GM18526 (cell line): ENCODE data around the gene MYO5C.

Experiments used
- POLR2A ChIP-seq: IDR thresholded peaks from 3 replicates; pipeline ENCODE4 v1.6.1; 2011; ENCODE audit not compliant: insufficient read length; ENCODE audit errors: extremely low read depth

MYO5C gene

GRCh38 chr15:52243697-52244555 lies 51.7 kb downstream of the MYO5C start:
- TF ChIP-seq POLR2A = no peak

DNA sequence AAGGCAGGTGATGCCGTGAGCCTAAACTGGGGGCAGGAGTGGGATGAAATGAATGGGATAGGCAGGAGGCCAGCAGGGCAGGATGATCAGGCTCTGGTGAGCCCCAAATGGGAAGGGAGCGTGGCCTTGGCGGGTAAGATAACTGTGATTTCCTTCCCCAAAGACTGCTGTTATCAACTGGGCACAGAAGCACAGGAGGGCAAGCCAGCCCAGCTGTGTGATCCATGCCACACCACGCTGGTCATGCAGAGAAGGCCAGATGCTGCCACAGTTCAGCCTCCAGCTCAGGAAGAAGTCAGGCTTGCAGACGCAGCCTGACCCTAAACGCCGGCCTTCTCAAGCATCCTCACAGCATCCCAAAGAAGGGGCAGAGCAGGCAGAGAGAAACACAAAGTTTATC lies 52.3 kb downstream of the MYO5C start:
- TF ChIP-seq POLR2A = no peak

DNA sequence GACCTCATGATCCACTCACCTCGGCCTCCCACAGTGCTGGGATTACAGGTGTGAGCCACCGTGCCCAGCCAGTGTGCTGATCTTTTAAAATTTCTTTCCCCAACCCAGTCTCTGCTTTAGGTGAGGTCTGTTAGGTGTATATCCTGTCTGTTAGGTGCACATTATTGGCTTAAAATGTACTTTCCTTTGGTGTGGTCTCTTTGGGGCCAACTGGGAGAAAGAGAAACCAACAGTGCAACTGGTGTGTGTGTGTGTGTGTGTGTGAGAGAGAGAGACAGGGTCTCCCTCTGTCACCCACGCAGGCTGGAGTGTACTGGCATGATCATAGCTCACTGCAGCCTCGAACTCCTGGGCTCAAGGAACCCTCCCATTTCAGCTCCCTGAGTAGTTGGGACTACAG lies 54.1 kb downstream of the MYO5C start:
- TF ChIP-seq POLR2A = no peak

DNA sequence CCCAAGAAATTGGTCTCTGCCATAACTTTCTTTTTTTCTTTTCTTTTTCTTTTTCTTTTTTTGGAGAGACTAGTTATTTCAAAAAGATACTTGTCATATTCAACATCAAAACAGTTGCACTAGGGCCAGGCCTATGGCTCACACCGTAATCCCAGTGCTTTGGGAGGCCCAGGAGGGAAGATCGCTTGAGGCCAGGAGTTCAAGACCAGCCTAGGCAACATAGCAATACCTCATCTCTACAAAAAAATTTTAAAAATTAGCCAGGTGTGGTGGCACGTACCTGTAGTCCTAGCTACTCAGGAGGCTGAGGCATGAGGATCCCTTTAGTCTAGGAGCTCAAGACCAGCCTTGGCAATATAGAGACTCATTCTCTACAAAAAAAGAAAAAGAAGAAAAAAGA lies 55.4 kb downstream of the MYO5C start:
- no peak for TF ChIP-seq POLR2A

DNA sequence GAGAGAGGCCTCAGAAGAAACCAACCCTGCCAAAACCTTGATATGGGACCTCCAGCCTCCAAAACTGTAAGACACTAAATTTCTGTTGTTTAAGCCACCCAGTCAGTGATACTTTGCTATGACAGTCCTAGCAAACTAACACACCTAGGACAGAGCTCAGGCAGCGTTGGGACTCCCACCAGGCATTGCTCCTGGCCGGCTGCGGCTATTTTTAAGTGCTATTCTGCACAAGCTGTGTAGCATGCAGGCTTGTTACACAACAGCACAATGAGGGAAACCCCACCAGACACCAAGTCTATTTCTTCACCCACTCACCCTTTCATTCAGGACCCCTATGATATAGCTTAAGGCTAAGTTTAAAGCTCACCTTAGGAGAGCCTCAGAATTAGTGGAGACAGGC lies 57.5 kb downstream of the MYO5C start:
- no peak for TF ChIP-seq POLR2A

DNA sequence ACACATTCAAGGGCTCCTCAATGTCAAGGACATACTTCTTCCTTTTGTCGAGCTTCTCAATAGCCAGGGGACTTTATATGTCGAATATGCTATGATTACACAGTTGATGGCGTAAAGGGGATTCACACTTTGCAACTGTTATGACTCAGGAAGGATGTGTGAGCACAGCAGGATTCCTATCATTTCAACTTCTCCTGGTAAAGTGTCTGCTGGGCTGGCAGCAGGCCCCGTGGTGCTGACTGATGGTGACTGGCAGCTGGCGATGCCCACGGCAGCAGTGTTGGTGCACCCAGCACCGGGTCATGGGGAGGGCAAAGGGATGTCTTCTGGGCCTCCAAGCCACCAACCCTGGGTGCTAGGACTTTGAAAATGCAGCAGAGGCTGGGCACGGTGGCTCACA lies 59.6 kb downstream of the MYO5C start:
- no peak for TF ChIP-seq POLR2A

- peak; percentile 36 for TF ChIP-seq POLR2A
Observed at GRCh38 chr15:52234596-52235541, 60.7 kb downstream of the MYO5C start.

GRCh38 chr15:52233405-52233804 lies 62.2 kb downstream of the MYO5C start:
- no peak for TF ChIP-seq POLR2A

DNA sequence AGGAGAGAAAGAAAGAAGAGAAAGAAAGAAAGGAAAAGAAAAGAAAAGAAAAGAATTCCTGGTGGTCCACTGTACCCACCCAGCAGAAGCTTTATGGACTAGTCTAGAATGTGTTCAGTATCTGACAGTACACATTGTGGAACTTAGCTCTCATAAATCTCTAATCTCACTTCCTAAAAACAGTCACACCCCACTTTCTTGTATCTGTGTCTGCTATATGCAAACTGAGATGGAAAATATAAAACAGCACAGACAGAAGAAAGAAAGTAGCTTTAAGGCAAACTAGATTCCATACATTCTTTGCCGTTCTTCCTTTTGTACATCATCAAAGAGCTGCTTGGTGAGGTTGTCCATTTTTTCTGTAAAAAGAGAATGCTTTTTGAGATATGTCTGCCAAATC lies 63.3 kb downstream of the MYO5C start:
- no peak for TF ChIP-seq POLR2A

- no peak for TF ChIP-seq POLR2A
Observed at GRCh38 chr15:52230073-52230472, 65.5 kb downstream of the MYO5C start.

- no peak for TF ChIP-seq POLR2A
Observed at GRCh38 chr15:52228921-52229320, 66.7 kb downstream of the MYO5C start.

GRCh38 chr15:52227456-52227855 lies 68.1 kb downstream of the MYO5C start:
- TF ChIP-seq POLR2A = no peak

DNA sequence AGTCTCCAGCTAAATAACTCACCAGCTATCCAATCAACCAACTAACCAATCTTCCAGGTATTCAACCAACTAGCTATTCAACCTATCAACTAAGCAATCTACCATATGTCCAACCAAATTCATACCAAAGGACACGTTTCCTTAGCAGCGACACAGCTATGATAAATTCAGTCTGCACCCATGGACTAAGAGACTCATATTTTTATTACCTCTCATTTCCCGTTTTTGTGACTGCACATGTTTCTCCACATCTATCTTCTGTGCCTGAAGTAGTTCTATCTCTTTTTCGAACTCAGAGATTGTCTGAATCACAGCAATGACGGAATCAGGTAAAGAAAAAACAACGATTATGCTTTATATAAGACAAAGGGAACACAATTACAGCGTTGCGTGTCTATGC lies 70.4 kb downstream of the MYO5C start:
- no peak for TF ChIP-seq POLR2A

GRCh38 chr15:52224211-52224610 lies 71.4 kb downstream of the MYO5C start:
- no peak for TF ChIP-seq POLR2A

DNA sequence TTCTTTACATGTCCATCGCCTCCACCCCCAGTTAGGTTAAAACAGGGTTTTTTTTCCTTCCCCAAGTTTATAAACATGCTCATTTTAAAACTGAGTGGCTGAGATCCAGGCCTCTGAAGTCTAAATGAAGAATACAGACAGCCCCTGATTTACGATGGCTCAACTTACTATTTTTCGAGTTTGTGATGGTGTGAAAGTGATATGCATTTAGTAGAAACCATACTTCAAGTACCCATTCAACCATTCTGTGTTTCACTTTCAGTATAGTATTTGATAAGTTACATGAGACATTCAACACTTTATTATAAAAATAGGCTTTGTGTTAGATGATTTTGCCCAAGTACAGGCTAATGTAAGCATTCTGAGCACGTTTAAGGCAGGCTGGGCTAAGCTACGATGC lies 73.9 kb downstream of the MYO5C start:
- no peak for TF ChIP-seq POLR2A
